HG03095 (cell line): Measurements from ENCODE around the gene RNF144A.

Source experiments
- ATAC-seq: cut with Tn5 transposase; IDR thresholded peaks from one replicate; pipeline ENCODE4 v1.9.1; 2021; ENCODE audit warnings: moderate library complexity; ENCODE audit not compliant: unreplicated experiment

The RNF144A gene

DNA sequence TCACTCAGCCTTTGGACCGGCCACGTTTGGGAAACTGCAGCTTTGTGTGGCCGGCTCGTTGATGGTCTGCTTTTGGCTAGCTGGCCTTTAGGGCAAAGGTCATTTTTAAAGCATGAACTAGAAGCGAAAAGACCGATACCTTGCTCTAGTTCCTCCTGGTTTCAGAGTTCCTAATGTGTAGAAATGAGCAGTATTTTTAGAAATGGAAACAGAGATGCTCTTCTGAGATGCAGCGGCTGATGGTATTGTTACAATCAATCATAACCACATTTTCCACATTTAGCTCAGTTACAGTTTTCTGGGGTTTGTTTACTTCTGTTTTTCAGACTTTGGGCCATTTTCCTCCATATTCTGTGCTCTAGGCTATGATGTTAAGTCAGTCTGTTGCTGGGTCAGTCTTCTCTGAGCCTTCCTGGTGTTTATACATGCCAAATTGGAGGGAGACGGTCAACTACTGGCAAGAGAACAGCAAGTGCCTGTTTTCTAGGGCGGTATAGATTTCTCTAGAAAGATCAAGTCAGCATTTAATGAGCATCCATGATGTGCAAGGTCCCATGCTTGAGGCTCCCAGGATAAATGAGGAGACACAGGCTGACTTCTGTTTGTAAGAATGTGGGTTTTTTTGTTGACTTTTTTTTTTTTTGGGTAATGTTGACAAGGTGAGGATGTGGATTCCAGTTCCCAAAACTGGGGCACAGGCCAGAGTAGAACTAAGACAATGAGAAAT, 28.0 kb downstream of the RNF144A start:
- ATAC-seq, result peak; percentile 91

DNA sequence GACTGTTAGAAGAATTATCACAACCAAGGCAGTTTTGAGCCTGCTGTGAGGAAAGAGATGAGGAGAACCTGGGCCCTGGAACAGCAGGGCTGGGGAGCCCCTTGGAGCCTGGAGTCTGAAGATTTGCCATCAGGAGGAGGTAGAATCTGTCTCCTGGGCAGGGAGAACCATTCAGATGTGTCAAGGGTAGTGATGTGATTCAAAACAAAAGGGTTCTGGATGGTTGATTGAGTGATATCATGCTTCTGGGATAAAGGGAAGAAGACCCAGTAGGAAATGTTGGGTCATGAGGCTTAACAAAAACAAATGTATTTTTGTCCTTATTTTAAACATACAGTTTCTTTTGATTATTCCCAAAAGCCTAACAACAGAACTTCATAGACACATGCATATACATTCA, 28.6 kb downstream of the RNF144A start:
- no peak for ATAC-seq

DNA sequence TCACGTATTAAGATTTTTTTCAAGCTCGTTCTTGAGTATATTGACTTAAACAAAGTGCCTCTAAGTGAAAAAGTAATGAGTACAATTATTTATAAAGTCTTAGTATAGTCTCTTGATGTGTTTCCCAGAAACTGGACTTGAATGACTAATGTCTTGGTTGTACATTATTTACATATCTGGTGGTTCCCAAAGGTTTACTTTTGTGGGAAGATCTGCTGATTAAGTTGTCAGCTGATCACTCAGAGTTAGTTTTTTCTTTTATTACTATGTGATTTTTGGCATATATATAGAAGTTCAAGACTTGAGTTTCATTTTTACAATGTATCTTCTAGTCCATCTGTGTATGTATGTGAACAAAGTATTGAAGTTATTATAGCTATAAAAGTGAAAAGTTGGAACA, 29.5 kb downstream of the RNF144A start:
- no peak for ATAC-seq

DNA sequence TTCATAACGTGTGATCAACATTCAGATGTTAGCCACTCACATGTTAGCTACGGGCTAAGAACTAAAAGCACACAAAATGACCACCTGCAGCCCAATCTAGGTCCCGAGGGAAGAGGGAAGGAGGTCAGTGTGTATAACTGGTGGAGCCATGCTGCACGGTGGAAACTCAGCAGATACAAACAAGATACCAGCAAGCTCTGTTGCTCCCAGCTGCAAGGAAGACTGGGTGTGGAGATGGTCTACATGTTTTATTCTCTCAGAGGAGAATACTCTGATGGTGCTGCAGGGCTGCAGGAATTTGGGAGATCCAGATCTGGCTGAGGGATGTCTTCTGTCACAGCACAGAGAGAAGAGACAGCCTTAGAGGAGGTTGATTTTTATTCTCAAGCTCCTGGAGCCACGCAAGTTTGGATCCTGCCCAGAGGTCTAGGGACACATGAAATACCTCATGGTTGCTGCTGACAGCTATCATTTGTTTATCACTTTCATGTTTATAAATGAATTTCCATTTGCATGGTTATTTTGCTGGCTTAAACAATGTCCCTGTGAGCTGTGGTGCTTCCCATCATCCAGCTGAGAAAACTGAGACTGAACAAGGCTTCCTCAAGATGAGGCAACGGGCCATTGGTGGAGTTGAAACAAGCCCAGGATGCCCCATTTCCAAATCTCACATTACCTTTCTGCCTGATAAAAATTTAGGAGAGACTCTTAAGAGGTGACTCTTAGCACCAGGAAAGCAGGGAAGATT, 30.9 kb downstream of the RNF144A start:
- no peak for ATAC-seq

DNA sequence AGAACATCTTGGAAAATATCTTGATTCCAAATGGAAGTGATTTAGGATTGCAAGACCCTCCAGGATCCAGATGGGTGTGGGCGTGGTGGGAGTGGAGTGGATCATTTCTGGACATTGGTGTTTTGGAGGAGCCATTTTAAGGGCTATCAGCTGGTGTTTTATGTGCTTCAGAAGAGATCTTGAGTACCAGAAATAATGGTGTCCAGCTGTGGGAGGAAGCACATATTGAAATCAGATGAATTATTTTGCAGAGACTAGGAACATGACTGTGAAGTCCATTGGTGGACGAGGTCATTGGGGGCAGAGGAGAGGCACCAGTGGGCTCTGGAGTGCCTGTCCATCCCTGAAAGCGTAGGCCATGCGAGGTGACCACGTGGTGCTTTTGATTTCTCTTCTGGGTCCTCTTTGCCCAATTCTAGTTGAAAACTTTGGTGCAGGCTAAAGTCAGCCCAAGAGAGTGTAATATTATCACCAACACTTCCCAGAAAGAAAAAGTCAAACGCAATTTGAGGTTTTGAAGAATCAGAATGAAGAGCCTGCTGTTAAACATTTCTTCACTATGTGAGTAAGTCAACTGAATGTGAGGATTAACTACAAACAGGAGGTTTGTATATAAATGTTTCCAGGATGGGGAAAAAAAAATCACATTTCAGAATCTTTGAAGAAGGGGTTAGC, 31.6 kb downstream of the RNF144A start:
- ATAC-seq, result no peak

DNA sequence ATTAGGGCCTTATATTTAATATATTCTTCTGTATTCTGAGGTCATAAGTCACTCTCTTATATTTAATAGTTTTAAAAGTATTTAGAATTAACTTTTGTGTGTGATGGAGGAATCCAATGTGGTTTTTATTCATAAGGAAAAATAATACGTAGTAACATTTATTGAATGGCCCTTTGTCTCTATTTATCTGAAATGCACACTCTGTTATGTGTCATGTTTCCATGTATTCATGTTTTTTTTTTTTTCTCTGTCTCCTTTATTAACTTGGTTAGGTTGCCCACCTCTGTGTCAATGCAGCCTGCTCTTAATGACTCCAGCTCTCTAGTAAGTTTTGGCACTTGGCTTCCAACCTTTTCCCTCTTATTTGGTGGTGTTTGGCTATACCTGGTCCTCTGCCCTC, 33.8 kb downstream of the RNF144A start:
- ATAC-seq, result no peak

DNA sequence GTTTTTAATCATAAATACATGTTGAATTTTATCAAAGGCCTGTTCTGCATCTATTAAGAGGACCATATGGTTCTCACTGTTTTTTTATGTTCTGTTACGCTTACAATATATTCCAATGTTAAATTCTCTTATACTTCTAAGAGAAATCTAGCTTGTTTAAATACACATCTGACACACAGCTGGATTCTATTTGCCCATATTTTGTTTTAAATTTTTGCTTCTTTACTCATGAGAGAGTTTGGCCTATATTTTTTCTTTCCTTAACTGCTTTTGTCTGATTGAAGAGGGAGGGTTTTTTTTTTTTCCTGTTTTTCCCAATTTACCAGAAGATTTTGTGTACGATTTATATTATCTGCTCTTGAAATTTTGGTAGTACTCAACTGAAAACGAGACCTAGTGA, 34.9 kb downstream of the RNF144A start:
- no peak for ATAC-seq

DNA sequence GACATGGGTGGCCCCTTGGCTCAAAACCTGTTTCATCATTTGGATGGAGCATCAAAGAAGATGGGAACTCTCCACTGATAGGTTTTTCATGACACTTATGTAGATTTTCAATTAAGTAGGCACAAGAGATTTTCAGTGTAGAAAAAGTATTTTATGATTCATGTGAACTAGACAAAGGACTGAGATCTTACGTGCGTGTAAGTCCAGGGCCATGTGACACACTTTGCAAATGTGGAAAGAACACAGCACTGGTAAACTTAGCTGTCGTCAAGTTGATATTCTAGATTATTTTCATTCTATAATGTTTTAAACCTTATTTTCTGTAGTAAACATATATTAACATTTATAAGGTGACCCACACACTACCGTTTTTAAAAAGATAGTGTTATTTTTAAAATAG, 37.4 kb downstream of the RNF144A start:
- ATAC-seq, result no peak

DNA sequence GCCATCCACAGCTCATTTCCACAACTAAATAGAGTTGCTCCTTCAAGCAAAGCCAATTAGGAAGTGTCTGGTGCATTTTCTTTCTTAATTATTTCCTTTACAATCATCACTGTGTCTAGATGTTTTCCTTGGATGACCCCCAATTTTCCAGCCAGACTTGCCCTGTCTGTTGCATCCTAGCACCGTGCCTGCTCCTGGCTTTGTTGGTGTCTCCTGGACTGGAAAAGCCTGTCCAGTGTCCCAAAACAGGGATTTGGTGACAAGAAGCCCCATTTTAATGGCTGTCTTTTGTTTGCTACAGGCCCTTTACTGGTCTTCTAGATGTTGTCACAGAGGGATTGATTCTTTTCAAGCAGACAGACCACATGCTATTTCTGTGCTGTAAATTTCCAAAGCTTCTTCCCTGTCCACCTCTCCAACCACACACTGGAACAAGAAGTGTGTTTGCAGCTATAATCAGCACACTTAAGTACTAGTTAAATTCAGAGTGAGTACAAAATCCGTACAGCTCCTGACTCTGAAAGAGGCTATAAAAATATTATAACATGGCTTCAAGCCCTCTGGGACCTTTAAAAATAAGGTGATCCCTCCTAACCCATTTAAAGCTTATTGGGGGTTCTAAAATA, 38.4 kb downstream of the RNF144A start:
- no peak for ATAC-seq

DNA sequence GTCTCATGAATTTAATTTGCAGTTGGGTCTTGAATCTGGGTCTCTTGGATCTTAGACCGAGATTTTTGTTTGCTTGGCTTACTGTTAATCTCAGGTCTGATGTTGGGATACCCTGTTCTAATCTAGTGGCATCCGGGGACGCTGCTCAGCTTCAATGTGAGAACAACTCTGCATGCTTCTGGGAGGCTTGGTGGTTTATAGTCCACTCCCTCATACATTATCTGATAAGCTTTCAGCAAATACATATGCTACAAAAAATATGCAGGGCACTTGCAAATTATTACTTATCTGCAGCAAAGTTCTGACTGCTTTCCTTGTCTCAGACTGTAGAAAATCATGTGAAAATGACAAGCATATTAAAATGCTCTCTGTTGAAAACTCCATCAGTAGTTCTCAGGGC, 39.4 kb downstream of the RNF144A start:
- no peak for ATAC-seq

DNA sequence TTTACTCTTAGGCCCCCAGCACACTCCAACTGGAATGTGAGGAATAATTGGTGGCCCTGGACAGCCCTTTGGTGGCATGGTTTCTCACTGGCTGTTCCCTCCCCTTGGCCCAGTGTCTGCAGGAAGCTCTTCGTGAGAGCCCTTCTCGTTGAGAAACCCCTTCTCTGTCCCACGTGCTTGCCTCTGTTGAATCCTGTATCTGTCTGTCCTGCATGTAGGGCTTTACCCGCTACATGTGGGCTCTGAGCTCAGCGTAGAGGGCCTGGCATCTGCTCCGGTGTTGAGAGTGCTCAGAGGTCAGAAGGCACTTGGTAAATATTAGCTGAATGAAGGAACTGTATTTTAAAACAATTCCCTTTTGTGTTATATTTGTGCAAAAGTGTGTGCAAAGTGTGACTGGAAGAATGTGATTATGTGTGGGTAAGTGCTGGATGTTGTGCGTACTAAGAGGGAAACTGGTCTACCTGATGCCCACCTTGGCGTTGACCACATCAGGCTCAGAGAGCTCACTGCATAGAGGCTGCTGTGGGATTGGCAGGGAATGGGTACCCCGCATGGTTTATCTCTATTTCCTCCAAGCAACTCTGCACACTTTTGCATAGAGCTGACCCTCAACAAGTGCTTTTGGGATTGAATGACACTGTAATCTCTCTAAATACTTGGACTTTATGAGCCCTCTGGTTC, 40.0 kb downstream of the RNF144A start:
- ATAC-seq, result no peak

DNA sequence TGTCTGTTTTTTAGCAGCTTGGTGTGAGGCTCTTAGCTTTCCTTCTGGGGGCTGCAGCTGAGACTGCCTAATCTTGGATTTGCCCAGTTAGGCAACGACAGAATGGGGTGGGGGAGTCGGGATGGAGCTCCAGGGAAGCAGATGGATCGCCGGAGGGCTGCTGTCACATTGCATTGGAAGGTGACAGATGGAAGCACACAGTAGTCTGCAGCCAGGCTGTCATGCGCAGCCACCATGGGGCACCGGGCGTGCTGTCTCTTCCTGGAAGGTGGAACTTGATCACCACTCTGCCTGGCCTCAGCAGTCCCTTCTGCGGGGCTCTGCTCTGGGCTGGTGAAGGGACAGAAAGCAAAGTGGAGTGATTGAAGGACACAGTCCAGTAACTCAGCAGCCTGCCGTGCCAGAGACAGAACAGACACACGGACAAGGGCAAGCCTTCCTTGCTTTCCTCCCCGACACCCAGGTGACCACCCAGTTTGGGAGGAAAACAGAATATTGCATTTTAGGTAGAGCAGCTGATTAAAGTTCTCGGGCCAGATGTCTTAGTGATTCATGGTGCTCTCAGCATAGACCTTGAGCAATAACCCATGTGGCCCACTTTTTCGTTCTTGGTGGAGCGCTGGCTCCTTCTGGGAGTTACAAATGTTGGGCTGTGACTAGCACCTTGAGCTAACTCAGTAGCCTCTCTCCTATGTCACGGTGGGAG, 40.9 kb downstream of the RNF144A start:
- ATAC-seq, result no peak

DNA sequence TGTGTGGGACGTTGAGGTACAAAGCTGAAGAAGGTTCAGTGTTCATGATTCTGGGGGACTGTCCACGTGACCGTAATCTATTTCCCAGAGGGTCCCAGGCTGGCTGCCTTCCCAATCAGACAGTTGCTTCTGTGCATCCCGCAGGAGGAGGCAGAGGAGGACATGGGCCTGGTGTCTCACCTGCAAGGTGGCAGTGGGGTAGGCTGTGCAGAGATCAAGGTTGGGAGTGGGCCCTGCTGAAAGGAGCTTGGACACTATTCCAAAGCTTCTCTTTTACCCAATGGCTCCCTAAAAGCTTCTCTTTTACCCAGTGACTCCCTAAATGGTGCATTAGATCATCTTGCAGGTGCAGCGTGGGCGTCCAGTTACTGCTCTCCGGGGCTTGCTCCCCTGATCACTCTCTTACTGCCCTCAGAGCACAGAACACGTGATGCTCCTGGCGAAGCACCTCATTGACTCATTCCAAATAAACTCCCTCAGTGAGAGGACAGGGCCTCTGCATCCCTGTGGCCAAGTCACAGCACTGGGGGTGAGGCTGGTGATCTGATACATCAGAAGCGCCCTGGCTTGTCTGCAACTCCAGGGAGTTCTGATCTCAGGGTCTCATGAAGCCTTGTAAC, 41.5 kb downstream of the RNF144A start:
- ATAC-seq, result no peak

DNA sequence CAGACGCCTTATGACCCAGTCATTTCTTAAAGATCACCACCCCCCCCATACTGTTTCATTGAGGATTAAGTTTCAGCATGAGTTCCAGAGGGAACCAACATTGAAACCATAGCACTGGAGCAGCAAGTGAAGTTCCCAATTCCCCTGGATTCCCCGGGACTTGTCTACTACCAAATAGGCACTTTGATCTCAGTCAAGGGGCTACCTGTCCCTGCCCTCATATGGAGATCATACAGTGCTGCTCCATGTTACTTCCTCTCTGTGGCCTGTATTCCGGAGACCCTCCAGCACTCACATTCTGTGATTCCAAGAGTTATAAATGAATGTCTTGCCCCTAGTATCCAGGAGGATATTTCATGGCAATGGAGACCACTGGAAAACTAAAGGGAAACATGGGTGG, 42.5 kb downstream of the RNF144A start:
- ATAC-seq, result no peak

DNA sequence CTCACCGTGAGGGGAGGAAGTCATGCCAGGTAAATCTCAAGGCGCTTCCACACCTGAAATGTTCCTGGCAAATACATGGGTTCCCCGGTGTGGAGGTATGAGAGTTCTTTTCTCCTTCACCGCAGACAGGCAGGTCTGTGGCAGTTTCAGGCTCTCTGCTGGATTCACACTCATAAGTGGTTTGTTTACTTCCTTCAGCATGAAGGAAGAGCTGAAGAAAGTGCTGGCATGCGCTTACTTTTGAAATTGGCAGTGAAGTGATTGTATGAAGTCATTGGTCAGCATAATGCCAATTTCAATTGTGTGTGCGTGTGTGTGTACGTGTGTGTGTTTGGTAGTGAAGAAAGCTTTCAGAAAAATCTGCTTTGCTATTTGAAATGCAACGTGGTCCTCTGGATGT, 43.4 kb downstream of the RNF144A start:
- no peak for ATAC-seq

DNA sequence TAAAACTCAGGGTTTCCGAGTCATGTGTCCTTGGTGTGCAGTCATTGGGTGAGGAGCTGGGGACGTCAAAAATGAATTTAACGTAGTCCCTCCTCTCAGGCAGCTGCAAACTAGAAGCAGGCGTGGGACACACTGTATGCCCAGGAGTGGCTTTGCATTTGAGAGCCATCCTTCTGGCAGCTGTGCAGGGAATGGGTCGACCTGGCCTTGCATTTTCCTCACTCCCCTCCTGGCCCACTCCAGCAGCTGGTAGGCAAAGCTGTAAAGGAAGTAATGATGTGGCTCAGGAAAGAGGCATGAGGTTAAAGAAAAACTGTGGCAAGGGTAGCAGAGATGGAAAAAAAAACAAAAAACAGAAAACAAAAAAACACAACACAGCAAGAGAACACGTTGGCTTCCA, 46.5 kb downstream of the RNF144A start:
- no peak for ATAC-seq

DNA sequence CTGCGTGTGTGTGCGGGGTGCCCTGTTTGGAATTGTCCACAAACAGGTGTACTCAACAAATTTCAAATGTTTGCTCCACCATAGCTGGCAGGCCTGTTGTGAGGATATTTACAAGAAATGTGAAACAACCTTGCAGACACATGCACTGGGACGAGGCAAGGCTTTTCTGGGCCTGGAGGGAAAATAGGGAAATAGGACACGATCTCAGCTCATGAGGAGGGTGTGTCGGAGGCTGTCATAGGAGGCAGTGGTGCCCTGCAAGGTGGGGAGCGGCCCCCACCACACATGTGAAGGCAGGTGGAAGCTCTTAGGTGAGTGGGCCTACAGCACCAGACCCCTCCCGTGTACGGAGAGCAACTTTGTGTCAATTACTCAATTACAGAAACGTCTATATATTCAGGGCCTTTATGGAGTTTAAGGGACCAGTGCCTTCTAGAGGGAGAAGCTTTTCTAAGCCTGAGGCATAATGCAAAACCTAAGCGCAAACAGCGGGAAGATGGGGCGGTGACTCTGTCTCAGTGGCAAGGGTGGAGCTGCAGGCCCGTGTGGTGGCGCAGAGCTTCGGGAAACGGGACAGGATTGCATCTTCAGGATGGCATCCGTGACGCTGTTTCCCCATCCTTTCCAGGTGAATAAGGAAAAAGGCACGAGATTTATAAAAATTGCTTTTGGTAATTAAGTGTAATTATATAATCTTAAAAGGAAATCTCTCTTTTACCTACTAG, 48.0 kb downstream of the RNF144A start:
- ATAC-seq, result no peak

DNA sequence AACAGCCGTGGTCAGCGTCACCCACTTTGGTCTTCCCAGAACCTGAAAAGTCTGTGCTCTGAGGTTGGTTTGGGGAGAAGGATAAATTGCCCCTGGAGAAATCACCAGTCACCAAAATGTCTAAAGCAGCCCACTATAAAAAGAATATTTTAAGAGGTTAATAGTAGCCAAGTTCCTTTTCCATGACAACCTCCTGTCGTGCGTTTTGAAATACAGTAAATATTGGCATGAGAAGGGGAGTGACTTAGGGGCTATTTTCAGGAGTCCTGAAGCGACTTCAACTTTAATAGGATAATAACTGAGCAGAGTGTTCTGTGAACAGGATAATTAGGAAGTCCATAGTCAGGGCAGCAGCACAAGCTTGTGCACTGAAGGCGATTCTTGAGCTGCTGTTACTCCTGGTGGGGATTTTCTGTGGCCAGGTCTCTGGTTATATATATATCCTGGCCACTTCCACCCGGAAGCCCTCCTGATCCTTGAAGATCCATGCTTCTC, 49.3 kb downstream of the RNF144A start:
- no peak for ATAC-seq

DNA sequence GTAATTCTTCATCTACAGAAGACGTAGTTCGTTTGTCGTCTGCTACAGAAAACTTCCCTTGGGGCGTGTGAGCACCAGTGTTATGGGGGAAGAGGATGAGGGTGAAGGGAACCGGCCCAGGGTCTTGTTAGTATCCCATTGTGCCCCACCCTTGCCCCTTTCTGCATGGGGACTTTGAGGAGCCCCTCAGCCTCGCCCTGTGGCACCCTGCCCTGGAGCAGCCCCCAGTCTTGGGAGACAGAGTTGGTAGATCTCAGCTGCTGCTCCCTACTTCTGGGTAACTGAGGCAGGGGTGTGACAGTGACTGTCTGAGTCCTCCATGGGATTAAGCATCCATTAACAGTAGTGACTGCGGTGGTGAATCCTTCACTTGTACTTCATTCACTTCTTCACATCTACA, 50.1 kb downstream of the RNF144A start:
- ATAC-seq, result no peak
